Breast epithelium (tissue), 4 donors: Measurements from ENCODE around the gene CTH. TPM values are rescaled to one million over a fixed set of nuclear protein-coding genes. Genes with fewer than 3 reads are reported as not detected.

Source experiments
- DNase-seq, 2 donors: peaks; one replicate each; pipeline ENCODE4 v3.0.0-alpha.2; 2019; ENCODE audit warnings: low spot score in 2 of 2
- H3K27ac ChIP-seq, 2 donors: fragments of 200-600 bp; sonication (generic) in 1 of 2; one replicate each; pipeline ENCODE4 v1.5.1; 2016 to 2019; ENCODE audit warnings: mild to moderate bottlenecking in 1 of 2
- H3K27me3 ChIP-seq, 2 donors: fragments of 200-600 bp; sonication (generic) in 1 of 2; one replicate each; pipeline versions ENCODE4 v1.5.1 to v1.6.0; 2017 to 2019; ENCODE audit warnings: control low read depth in 1 of 2, mild to moderate bottlenecking in 1 of 2
- H3K36me3 ChIP-seq: fragments of 200-600 bp; one replicate; pipeline ENCODE4 v1.5.1; 2019
- H3K4me1 ChIP-seq, 2 donors: fragments of 200-600 bp; sonication (generic); one replicate each; pipeline ENCODE4 v1.5.1; 2016 to 2019; ENCODE audit warnings: control low read depth in 1 of 2
- H3K4me3 ChIP-seq, 3 donors: fragments of 200-600 bp; sonication (generic); 1 replicate in 2 of 3; 2 replicates in 1 of 3; pipeline ENCODE4 v1.5.1; 2016 to 2019; ENCODE audit warnings: mild to moderate bottlenecking in 3 of 3, moderate library complexity in 2 of 3
- H3K9me3 ChIP-seq, 2 donors: fragments of 200-600 bp; sonication (generic) in 1 of 2; one replicate each; pipeline ENCODE4 v1.5.1; 2016 to 2019; ENCODE audit warnings: control low read depth in 1 of 2
- POLR2A ChIP-seq: fragments of 450-650 bp; IDR thresholded peaks from one replicate; pipeline ENCODE4 v1.6.1; 2016; ENCODE audit warnings: antibody characterized with exemption, mild to moderate bottlenecking, moderate library complexity
- POLR2AphosphoS5 ChIP-seq, 3 donors: sonication (generic); formaldehyde crosslinking; IDR thresholded peaks; one replicate each; pipeline ENCODE4 v1.6.1; 2017; ENCODE audit warnings: antibody characterized with exemption in 3 of 3
- intact Hi-C: fragments of 100-400 bp; cut with DNase I; formaldehyde crosslinking; loops from one replicate; pipeline ENCODE4 v1.15.1; 2023; ENCODE audit warnings: low total_unique reads
- total RNA-seq, 3 donors: library from RNA; depleted of rRNA; stranded (reverse); fragments of >200 nt; gene quantifications; one replicate each; pipeline ENCODE4 v1.1.0, GENCODE V29; 2016
- TF ChIP-seq, protein P1 (sequence below), 3 donors: fragments of 450-650 bp; IDR thresholded peaks; one replicate each; pipeline ENCODE4 v1.5.1; 2016 to 2017; ENCODE audit warnings: antibody characterized with exemption in 3 of 3, mild to moderate bottlenecking in 3 of 3, moderate library complexity in 3 of 3

The CTH gene
- total RNA-seq, 3 donors from 2014 or later = 4.9 to 11.7 (median 5.3) TPM

DNA sequence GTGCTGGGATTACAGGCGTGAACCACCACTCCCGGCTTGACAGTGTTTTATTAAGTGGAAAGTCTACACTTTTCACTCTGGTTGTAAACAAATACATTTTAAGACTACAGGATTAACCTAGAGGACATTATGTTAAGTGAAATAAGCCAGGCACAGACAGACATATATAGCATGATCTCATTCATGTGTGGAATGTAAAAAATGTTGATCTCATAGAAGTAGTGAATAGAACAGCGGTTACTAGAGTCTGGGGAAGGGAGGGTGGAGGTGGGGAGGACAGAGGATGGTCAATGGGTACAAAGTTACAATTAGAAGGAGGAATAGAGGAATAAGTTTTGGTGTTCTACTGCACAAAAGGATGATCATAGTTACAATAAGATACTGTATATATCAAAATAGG is 16.9 kb downstream of the CTH start:
- Histone ChIP-seq H3K27ac (no peak overlapping the region), H3K9me3 (no peaks in the 10 kb centered on the region), H3K4me3 (no peak overlapping the region), H3K27me3 (no peaks in the 10 kb centered on the region), H3K4me1 (no peaks in the 10 kb centered on the region), H3K36me3 (peaks cover 8% of the 10 kb centered on the region)
- intact Hi-C loops = no loop called here
- no peak for TF ChIP-seq POLR2A
- TF ChIP-seq, protein P1, sequence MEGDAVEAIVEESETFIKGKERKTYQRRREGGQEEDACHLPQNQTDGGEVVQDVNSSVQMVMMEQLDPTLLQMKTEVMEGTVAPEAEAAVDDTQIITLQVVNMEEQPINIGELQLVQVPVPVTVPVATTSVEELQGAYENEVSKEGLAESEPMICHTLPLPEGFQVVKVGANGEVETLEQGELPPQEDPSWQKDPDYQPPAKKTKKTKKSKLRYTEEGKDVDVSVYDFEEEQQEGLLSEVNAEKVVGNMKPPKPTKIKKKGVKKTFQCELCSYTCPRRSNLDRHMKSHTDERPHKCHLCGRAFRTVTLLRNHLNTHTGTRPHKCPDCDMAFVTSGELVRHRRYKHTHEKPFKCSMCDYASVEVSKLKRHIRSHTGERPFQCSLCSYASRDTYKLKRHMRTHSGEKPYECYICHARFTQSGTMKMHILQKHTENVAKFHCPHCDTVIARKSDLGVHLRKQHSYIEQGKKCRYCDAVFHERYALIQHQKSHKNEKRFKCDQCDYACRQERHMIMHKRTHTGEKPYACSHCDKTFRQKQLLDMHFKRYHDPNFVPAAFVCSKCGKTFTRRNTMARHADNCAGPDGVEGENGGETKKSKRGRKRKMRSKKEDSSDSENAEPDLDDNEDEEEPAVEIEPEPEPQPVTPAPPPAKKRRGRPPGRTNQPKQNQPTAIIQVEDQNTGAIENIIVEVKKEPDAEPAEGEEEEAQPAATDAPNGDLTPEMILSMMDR (IDR thresholded peaks at IDR 0.05) = no peak
- no peak for TF ChIP-seq POLR2AphosphoS5 (IDR thresholded peaks at IDR 0.05)
- DNase-seq = no peak

DNA sequence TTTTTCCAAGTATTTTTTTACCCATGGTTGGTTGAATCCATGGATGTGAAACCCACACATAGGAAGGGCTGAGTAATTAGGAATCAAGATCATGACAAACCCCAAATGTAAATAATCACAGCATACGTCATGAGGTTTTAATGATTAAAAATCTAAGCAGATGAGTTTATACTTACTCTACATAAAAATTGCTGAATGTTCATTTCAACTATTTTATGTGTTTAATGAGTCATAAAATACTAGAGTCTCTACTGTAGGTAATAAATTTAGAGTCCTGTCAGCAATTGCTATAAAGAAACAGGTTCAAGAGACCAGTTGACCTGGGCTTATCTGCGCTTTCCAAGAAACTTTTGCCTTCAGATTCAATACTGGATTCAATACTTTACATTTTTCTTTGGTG is 18.2 kb downstream of the CTH start:
- H3K9me3 ChIP-seq = no peaks in the 10 kb centered on the region
- TF ChIP-seq, protein P1 (IDR thresholded peaks at IDR 0.05) = no peak
- no peak for TF ChIP-seq POLR2AphosphoS5 (IDR thresholded peaks at IDR 0.05)
- TF ChIP-seq POLR2A = no peak
- intact Hi-C loops = no loop called here

GRCh38 chr1:70429757-70430156 is 18.7 kb downstream of the CTH start:
- intact Hi-C loops = no loop called here
- H3K4me1 ChIP-seq = no peaks in the 10 kb centered on the region
- no peaks in the 10 kb centered on the region for H3K9me3 ChIP-seq
- no peak overlapping the region for H3K27ac ChIP-seq
- H3K4me3 ChIP-seq = no peak overlapping the region
- H3K27me3 ChIP-seq = no peaks in the 10 kb centered on the region
- DNase-seq = no peak
- H3K36me3 ChIP-seq = peaks cover 8% of the 10 kb centered on the region
- TF ChIP-seq POLR2AphosphoS5 (IDR thresholded peaks at IDR 0.05) (no peak), POLR2A (no peak)
- TF ChIP-seq, protein P1 (IDR thresholded peaks at IDR 0.05) = no peak

More for the DNA sequence above, 18.2 kb downstream of the CTH start:
- Histone ChIP-seq H3K36me3 (peaks cover 8% of the 10 kb centered on the region), H3K4me3 (no peak overlapping the region), H3K27me3 (no peaks in the 10 kb centered on the region), H3K4me1 (no peaks in the 10 kb centered on the region), H3K27ac (no peak overlapping the region)
- no peak for DNase-seq

- intact Hi-C loops = no loop called here
- Histone ChIP-seq H3K4me3 (no peak overlapping the region), H3K4me1 (no peaks in the 10 kb centered on the region), H3K27ac (no peak overlapping the region), H3K27me3 (no peaks in the 10 kb centered on the region), H3K36me3 (peaks cover 8% of the 10 kb centered on the region), H3K9me3 (no peaks in the 10 kb centered on the region)
- TF ChIP-seq, protein P1 (IDR thresholded peaks at IDR 0.05) = no peak
- no peak for TF ChIP-seq POLR2A
- TF ChIP-seq POLR2AphosphoS5 (IDR thresholded peaks at IDR 0.05) = no peak
- DNase-seq = no peak
Measured at GRCh38 chr1:70431317-70431716, 20.2 kb downstream of the CTH start.

GRCh38 chr1:70431874-70432273 is 20.8 kb downstream of the CTH start:
- H3K4me3 ChIP-seq = no peak overlapping the region
- TF ChIP-seq POLR2AphosphoS5 (IDR thresholded peaks at IDR 0.05) (no peak), POLR2A (no peak)
- TF ChIP-seq, protein P1 (IDR thresholded peaks at IDR 0.05) = no peak
- H3K36me3 ChIP-seq = peaks cover 8% of the 10 kb centered on the region
- no peaks in the 10 kb centered on the region for H3K4me1 ChIP-seq
- H3K27ac ChIP-seq = no peak overlapping the region
- no peaks in the 10 kb centered on the region for H3K9me3 ChIP-seq
- no peak for DNase-seq
- no peaks in the 10 kb centered on the region for H3K27me3 ChIP-seq
- intact Hi-C loops = no loop called here
